ENCODE measurements around the gene MVD.

MVD gene

DNA sequence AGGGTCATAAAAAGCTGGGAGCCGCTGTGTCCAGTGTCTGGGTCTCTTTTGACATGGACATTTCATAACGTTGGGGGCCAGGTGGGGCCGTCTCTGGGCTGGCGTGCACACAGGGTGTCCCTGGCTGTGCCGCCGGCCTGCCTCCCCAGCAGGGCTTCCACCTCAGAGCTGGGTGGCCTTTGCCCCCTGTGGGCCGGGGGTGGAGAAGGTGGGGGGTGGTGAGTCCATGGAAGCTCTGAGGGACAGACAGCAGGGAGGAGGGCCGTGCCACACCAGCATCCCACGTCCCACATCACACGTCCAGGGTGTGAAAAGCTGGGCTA is 24.3 kb upstream of the MVD start:
- no peak overlapping the region for H3K4me3 ChIP-seq (ENCODE audit: control insufficient read depth, low read depth, low read length)
- TF ChIP-seq, protein P1, sequence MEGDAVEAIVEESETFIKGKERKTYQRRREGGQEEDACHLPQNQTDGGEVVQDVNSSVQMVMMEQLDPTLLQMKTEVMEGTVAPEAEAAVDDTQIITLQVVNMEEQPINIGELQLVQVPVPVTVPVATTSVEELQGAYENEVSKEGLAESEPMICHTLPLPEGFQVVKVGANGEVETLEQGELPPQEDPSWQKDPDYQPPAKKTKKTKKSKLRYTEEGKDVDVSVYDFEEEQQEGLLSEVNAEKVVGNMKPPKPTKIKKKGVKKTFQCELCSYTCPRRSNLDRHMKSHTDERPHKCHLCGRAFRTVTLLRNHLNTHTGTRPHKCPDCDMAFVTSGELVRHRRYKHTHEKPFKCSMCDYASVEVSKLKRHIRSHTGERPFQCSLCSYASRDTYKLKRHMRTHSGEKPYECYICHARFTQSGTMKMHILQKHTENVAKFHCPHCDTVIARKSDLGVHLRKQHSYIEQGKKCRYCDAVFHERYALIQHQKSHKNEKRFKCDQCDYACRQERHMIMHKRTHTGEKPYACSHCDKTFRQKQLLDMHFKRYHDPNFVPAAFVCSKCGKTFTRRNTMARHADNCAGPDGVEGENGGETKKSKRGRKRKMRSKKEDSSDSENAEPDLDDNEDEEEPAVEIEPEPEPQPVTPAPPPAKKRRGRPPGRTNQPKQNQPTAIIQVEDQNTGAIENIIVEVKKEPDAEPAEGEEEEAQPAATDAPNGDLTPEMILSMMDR (conservative IDR thresholded peaks at IDR 0.05; ENCODE audit: control insufficient read depth, insufficient read depth, low read depth, low read length), result no peak
- DNase-seq (ENCODE audit: low read depth), result no peak

DNA sequence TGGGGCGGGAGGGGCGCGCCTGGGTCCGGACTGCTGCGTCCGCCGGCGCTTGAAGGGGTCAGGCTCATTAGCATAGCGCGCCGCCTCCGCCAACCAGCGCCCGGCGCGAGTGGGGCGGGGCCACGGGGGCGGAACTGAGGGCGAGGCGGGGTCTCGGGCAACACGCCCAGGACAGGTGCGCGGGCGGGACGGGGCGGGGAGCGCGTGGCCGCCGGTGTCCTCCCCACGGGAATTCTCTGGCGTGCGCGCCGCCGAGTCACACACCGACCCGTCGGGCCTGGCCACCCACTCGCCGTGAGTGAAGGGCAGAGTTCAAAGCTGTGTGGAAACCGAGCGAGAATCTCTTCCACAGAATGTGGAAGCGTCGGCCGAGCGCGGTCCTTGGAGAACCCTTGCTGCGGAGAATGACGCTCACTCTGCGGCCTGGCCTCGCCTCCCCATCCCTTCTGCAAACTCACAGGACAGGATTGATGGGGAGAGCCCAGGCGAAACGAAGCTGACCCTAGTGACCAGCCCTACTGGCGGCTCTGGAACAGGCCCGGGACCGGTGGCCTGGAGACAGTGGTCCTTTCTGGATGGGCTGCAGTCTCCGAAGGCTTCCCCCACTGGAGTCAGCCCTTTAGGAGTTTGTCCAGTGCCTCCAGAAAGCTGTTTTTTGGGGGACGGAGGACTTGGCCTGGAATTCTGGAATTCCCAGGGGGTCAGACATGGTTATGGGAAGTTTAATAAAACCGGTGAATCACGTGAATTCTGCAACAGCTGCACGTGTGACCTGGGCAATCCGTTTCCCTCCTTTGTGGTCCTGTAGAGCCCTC is 23.8 kb upstream of the MVD start, which contains the start of gene SNAI3:
Gene SNAI3 (minus strand): TSS at position 69 of the 815 bp plus-strand sequence. CDS start 101 bp downstream, outside the sequence.
- TF ChIP-seq, protein P1 (conservative IDR thresholded peaks at IDR 0.05; ENCODE audit: control insufficient read depth, insufficient read depth, low read depth, low read length), result no peak
- peak within 1 kb of the TSS; percentile 33 for H3K4me3 ChIP-seq (ENCODE audit: control insufficient read depth, low read depth, low read length)
- DNase-seq (ENCODE audit: low read depth), result peak; percentile 46

DNA sequence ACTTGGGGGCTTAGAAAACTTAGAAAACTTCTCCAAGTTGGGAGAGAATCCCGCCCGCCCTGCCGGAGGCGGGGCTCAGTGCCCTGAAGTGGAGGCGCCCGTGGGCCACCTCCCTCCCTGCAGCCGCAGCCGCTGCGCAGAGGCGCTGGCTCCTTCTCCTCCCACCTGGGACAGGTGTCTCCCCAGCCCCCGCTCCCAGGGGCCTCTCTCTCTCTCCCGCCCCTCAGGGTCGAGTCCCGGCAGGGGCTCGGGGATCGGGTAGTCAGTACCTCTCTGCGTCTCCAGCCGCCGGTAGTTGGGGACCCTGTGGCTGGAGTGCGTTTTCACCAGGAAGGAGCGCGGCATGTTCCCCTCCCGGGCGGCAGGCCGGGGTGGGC is 23.2 kb upstream of the MVD start:
- TF ChIP-seq, protein P1 (conservative IDR thresholded peaks at IDR 0.05; ENCODE audit: control insufficient read depth, insufficient read depth, low read depth, low read length), result no peak
- no peak for DNase-seq (ENCODE audit: low read depth)
- peak overlapping the region; percentile 33 for H3K4me3 ChIP-seq (ENCODE audit: control insufficient read depth, low read depth, low read length)

GRCh38 chr16:88685156-88686061 is 22.5 kb upstream of the MVD start:
- peak; percentile 69 for DNase-seq (ENCODE audit: low read depth)
- TF ChIP-seq, protein P1 (conservative IDR thresholded peaks at IDR 0.05; ENCODE audit: control insufficient read depth, insufficient read depth, low read depth, low read length), result peak; percentile 77
- peak overlapping the region; percentile 33 for H3K4me3 ChIP-seq (ENCODE audit: control insufficient read depth, low read depth, low read length)

DNA sequence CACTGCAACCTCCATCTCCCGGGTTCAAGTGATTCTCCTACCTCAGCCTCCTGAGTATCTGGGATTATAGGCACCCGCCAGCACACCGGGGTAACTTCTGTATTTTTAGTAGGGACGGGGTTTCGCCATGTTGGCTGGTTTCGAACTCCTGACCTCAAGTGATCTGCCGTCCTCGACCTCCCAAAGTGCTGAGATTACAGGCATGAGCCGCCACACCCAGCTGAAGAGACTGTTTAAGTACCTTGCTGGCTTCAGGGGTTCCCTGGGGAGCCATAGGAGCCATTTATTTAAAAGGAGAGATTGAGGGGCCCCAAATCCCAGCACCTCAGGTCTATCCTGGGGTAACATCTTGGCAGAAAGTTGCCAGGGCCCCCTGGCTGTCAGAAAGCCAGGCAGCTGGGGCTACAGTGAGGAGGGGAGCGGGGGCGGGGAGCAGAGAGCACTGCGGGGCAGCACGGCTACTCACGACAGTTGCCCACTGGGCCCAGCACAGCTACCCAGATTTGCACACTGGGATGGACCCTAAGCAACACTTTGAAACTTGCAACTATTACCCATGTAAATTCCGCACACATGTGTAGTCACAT is 21.8 kb upstream of the MVD start:
- H3K4me3 ChIP-seq (ENCODE audit: control insufficient read depth, low read depth, low read length), result no peak overlapping the region
- TF ChIP-seq, protein P1 (conservative IDR thresholded peaks at IDR 0.05; ENCODE audit: control insufficient read depth, insufficient read depth, low read depth, low read length), result no peak
- no peak for DNase-seq (ENCODE audit: low read depth)

- TF ChIP-seq, protein P1 (conservative IDR thresholded peaks at IDR 0.05; ENCODE audit: control insufficient read depth, insufficient read depth, low read depth, low read length), result no peak
- H3K4me3 ChIP-seq (ENCODE audit: control insufficient read depth, low read depth, low read length), result no peak overlapping the region
These were observed 19.0 kb upstream of the MVD start for GRCh38 chr16:88681709-88682451.

More at GRCh38 chr16:88681709-88682451, 19.0 kb upstream of the MVD start:
- DNase-seq (ENCODE audit: low read depth), result no peak

Data from fibroblast of mammary gland (primary cell).